Activated naive CD8-positive, alpha-beta T cell treated with anti-CD3 and anti-CD28 coated beads for 36 hours (primary cell): Measurements from ENCODE around the gene CPB2. TPM values are rescaled to one million over a fixed set of nuclear protein-coding genes. Genes with fewer than 3 reads are reported as not detected.

Source experiments
- DNase-seq: peaks from one replicate; pipeline ENCODE4 v3.0.0; 2021
- H3K27ac Mint-ChIP-seq: one replicate; pipeline ENCODE4 v1.8.0; 2022; ENCODE audit warnings: mild to moderate bottlenecking, moderate library complexity, mixed read lengths
- H3K27me3 Mint-ChIP-seq: one replicate; pipeline ENCODE4 v1.8.0; 2022; ENCODE audit warnings: mild to moderate bottlenecking, mixed read lengths
- H3K36me3 Mint-ChIP-seq: one replicate; pipeline ENCODE4 v1.8.0; 2021; ENCODE audit warnings: mild to moderate bottlenecking, mixed read lengths
- H3K4me1 Mint-ChIP-seq: one replicate; pipeline ENCODE4 v1.8.0; 2021; ENCODE audit warnings: mixed read lengths
- H3K4me3 Mint-ChIP-seq: one replicate; pipeline ENCODE4 v1.8.0; 2022; ENCODE audit warnings: mild to moderate bottlenecking, moderate library complexity, mixed read lengths
- H3K9me3 Mint-ChIP-seq: one replicate; pipeline ENCODE4 v1.8.0; 2022; ENCODE audit warnings: mixed read lengths
- total RNA-seq, 2 experiments: library from RNA; stranded (reverse); gene quantifications; one replicate each; pipeline ENCODE4 v1.2.3, GENCODE V29; 2021

Gene CPB2
- total RNA-seq, 2 experiments from 2014 or later = not detected

DNA sequence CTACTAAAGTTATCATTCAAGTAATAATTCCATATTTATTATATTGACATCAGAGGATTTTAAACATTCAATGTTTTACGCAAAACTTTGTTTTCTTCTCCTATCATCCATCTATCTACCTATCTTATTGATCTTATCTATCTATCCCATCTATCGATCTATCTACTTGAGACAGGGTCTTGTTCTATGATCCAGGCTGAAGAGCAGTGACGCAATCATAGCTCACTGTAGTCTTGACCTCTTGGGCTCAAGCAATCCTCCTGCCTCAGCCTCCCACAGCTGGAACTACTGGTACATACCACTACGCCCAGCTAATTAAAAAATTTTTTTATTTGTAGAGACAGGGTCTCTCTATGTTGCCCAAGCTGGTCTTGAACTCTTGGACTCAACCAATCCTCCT, 79.7 kb downstream of the CPB2 start:
- H3K27ac Mint-ChIP-seq = no peak overlapping the region
- no peak overlapping the region for H3K4me3 Mint-ChIP-seq
- H3K9me3 Mint-ChIP-seq = peaks cover 6% of the 10 kb centered on the region
- no peaks in the 10 kb centered on the region for H3K27me3 Mint-ChIP-seq
- no peak for DNase-seq
- H3K36me3 Mint-ChIP-seq = peaks cover 23% of the 10 kb centered on the region
- peaks cover 15% of the 10 kb centered on the region for H3K4me1 Mint-ChIP-seq

DNA sequence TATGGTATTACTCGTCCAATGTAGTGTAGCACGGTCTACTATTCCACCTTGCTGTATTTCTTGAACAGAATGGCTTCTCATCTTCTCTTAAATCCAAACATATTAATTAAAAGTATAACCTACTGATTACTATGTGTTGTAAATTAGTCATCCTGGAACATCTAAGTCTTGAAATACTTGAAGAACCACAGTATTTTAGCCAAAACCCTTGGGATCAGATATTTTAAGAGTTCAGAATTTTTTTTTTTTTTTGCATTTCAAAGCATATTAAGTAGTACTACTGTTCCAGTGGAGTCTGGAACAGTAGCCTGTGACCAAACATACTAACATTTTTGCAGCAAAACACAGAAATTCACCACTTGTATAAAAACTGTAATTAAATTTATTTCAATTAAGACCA, 82.4 kb downstream of the CPB2 start:
- Mint-ChIP-seq H3K27me3 (no peaks in the 10 kb centered on the region), H3K27ac (no peak overlapping the region), H3K9me3 (no peaks in the 10 kb centered on the region), H3K4me1 (peaks cover 10% of the 10 kb centered on the region), H3K4me3 (no peak overlapping the region), H3K36me3 (peaks cover 9% of the 10 kb centered on the region)
- DNase-seq = no peak

DNA sequence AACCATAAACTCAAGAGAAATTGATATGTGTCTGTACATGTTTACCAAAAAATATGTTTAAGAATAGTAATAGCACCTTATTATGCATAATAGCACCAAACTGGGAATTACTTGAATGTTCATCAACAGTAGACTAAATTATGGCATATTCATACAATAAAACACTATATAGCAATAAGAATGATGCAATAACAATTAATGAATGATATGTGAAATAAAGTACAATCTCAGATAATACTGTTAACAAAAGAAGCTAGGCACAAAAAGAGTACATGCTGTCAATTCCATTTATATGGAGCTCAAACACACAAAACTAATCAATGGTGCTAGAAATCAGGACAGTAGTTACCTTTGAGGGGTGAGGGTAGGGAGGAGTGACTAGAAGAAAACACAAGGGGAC, 88.6 kb downstream of the CPB2 start:
- H3K27ac Mint-ChIP-seq = peak overlapping the region; percentile 40

DNA sequence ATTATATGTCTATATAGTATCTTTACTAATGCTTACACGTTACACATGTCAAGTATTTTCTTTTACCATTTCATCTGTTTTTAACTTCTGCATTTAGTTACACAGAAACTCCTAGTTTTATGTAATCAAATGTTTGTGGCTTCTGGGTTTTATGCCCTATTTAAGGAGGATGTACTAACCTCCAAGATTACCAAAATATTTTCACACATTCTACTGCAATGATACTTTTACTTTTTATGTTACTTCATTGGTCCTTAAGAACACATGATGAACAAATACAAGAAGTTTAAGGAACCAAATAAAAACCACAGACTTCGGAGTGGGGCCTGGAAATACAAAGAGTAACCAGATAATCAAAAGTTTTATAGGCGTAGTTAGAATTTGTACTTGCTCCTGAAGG, 89.5 kb downstream of the CPB2 start:
- DNase-seq = no peak
- H3K4me3 Mint-ChIP-seq = no peak overlapping the region
- H3K9me3 Mint-ChIP-seq = no peaks in the 10 kb centered on the region
- no peak overlapping the region for H3K27ac Mint-ChIP-seq
- no peaks in the 10 kb centered on the region for H3K4me1 Mint-ChIP-seq
- H3K27me3 Mint-ChIP-seq = no peaks in the 10 kb centered on the region
- peaks cover 16% of the 10 kb centered on the region for H3K36me3 Mint-ChIP-seq

More for the DNA sequence above, 88.6 kb downstream of the CPB2 start:
- Mint-ChIP-seq H3K4me1 (no peaks in the 10 kb centered on the region), H3K4me3 (no peak overlapping the region), H3K36me3 (peaks cover 16% of the 10 kb centered on the region), H3K27me3 (no peaks in the 10 kb centered on the region), H3K9me3 (no peaks in the 10 kb centered on the region)
- no peak for DNase-seq

DNA sequence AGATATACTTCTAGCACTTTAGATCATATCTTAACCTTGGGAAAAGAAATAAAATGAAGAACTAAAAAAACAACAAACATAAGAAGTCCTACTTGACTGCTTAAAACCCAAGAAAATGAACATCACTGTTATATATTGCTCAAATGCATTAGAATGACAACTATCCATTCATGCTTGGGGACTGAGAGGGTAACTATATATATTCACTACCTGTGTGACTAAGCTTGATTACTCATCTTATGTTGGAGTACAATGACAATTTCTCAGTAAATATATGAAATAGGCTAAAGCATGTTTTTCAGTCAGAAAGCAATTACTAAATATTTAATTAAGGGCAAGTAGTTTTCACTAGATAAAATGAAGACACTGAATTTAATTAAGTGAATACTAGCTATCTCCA, 92.4 kb downstream of the CPB2 start:
- Mint-ChIP-seq H3K9me3 (no peaks in the 10 kb centered on the region), H3K36me3 (peaks cover 16% of the 10 kb centered on the region), H3K4me1 (peaks cover 1% of the 10 kb centered on the region), H3K27ac (no peak overlapping the region), H3K27me3 (no peaks in the 10 kb centered on the region), H3K4me3 (no peak overlapping the region)
- no peak for DNase-seq

DNA sequence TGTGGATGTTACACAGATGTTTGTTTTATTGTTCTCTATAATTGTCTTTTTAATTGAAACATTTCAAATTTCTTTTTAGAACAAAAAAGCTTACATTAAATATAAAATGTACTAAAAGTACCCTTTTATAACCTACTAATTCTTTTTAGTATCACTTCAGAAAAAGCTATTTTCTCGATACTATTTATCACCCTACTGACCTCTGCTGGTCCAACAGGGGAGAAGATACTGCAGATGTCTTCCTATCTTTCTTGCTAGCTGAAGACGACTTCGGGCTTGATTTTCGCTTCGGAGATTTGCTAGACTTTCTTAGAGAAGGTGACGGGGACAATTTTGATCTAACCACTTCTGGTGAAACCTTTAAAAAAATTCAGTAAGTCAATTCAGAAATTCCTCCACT, 94.7 kb downstream of the CPB2 start:
- Mint-ChIP-seq H3K4me1 (peaks cover 1% of the 10 kb centered on the region), H3K36me3 (peaks cover 16% of the 10 kb centered on the region), H3K27me3 (no peaks in the 10 kb centered on the region), H3K4me3 (no peak overlapping the region), H3K9me3 (no peaks in the 10 kb centered on the region), H3K27ac (no peak overlapping the region)
- no peak for DNase-seq

DNA sequence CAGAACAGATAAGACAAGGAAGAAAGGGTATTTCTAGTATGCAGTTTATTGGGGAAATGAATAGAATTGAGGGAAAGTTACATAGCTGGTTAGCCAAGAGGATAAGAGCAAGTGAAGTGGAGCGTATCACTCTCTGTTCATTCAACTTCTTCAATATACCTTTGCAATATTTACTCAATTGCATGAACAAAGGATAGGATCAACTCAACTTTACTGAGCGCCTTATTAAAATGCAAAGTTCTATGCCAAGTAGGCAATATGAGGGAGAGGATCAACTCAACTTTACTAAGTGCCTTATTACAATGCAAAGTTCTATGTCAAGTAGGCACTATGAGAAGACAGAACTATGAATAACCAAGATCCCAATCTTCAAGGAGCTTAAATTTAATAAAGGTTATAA, 96.2 kb downstream of the CPB2 start:
- Mint-ChIP-seq H3K9me3 (no peaks in the 10 kb centered on the region), H3K36me3 (peaks cover 18% of the 10 kb centered on the region), H3K27me3 (no peaks in the 10 kb centered on the region), H3K27ac (no peak overlapping the region), H3K4me3 (no peak overlapping the region), H3K4me1 (peaks cover 1% of the 10 kb centered on the region)
- no peak for DNase-seq

DNA sequence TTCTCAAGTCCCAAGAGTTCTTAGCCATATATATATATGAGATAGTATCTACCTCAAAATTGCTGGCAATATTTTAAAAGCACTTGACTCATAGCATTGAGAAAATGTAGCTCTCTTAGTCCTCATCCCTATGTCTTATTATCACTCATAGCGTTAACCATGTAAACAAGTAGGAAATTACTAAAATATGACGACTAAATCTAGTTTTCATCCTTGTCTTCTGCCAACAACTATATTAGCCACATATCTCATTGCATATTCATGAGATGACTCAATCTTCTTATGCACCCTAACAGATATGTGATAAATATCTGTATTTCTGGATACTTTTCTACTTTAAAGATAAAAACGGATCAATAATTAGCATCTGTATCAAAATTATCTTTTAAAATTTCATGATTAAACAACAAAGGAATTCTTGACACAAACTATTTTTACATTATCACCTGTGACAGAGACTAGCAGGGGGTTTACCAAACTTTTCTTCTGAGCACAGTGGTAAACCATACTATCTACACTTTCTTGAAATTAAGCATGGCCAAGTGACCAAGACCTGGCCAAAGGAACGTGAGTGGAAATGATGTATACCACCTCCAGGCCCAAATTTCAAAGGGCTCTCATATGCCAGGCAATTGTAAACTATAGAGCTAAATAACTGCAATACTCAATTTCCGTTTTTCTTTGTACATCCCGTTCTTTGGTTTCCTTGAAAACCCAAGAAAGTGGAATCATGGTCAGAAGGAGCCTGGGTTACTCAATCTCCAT, 98.0 kb downstream of the CPB2 start:
- H3K4me1 Mint-ChIP-seq = peaks cover 5% of the 10 kb centered on the region
- H3K9me3 Mint-ChIP-seq = no peaks in the 10 kb centered on the region
- no peaks in the 10 kb centered on the region for H3K27me3 Mint-ChIP-seq
- peaks cover 21% of the 10 kb centered on the region for H3K36me3 Mint-ChIP-seq
- H3K4me3 Mint-ChIP-seq = no peak overlapping the region
- no peak for DNase-seq
- H3K27ac Mint-ChIP-seq = no peak overlapping the region

DNA sequence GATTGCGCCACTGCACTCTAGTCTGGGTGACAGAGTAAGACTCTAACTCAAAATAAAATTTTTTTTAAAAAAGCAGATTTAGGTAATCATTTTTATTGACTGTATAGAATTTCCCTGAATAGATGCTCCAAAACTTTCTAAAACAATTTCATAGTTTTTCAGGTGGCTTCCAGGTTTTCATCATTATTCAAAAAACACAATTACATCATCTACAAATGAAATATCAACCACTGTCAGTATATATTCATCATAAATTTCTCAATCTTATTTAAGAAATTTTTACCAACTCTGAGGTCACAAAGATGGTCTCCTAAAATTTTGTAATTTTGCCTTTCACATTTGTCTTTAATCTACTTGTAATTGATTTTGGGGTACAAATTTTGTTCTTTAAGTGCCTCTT, 100.3 kb downstream of the CPB2 start:
- Mint-ChIP-seq H3K27ac (no peak overlapping the region), H3K9me3 (no peaks in the 10 kb centered on the region)

More for the DNA sequence above, 100.3 kb downstream of the CPB2 start:
- no peaks in the 10 kb centered on the region for H3K27me3 Mint-ChIP-seq
- DNase-seq = no peak
- peaks cover 5% of the 10 kb centered on the region for H3K4me1 Mint-ChIP-seq
- no peak overlapping the region for H3K4me3 Mint-ChIP-seq
- peaks cover 42% of the 10 kb centered on the region for H3K36me3 Mint-ChIP-seq

Other genes starting within 250 kb of the CPB2 start
- gene ZC3H13, start 52.3 kb downstream of the CPB2 start, total RNA-seq = 10 to 100 TPM; 41.6 to 45.7 TPM
- 100 to 1,000 TPM; 886 to 901 TPM for gene LCP1, start 77.1 kb upstream of the CPB2 start, total RNA-seq
- gene LRRC63, start 106.9 kb upstream of the CPB2 start, total RNA-seq = under 1 TPM; 0.14 to 0.56 TPM